Upper lobe of left lung (tissue), 4 donors: ENCODE results near the gene NR3C2.

Experiments
- CTCF ChIP-seq, 6 experiments: fragments of 450-650 bp in 4 of 6; fragments of 200-600 bp in 2 of 6; sonication (generic) in 2 of 6; IDR thresholded peaks; one replicate each; pipeline ENCODE4 v1.5.1; 2016 to 2019; ENCODE audit warnings: antibody characterized with exemption in 6 of 6
- POLR2A ChIP-seq, 4 donors: fragments of 450-650 bp; IDR thresholded peaks; one replicate each; pipeline ENCODE4 v1.5.1; 2016 to 2017; ENCODE audit warnings: antibody characterized with exemption in 4 of 4, mild to moderate bottlenecking in 2 of 4
- POLR2AphosphoS5 ChIP-seq, 2 donors: sonication (generic); formaldehyde crosslinking; IDR thresholded peaks; one replicate each; pipeline ENCODE4 v1.5.1; 2017; ENCODE audit warnings: antibody characterized with exemption in 2 of 2

DNA sequence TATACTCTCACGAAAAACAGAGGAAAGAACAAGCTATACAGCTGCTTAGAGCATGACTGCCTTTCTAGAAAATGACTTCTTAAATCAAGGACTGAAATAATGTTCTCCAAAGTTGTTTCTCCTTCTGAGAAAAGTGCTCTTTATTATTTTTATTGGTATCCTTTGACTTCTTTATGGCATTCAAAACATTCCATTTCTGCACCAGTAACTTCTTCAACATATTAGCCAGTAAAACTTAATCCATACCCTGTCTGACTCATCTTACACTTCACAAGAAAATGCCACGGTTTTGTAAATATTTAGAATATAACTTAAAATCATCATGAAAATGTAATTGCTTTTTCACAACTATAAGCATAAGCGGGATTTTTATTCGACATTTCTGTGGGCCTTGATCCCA, 180.4 kb downstream of the NR3C2 start:
- TF ChIP-seq POLR2AphosphoS5 (IDR thresholded peaks at IDR 0.05): no peak
- no peak for TF ChIP-seq CTCF (IDR thresholded peaks at IDR 0.05)
- no peak for TF ChIP-seq POLR2A (IDR thresholded peaks at IDR 0.05)
